Spleen (tissue), 7 donors: ENCODE measurements around the gene MRPL46.

Source experiments
- POLR2A ChIP-seq, 3 donors: fragments of 450-650 bp; IDR thresholded peaks; one replicate each; pipeline ENCODE4 v1.5.1; 2017; ENCODE audit warnings: antibody characterized with exemption in 3 of 3, mild to moderate bottlenecking in 1 of 3
- POLR2AphosphoS5 ChIP-seq, 3 donors: sonication (generic); formaldehyde crosslinking; IDR thresholded peaks; one replicate each; pipeline ENCODE4 v1.5.1; 2017; ENCODE audit warnings: antibody characterized with exemption in 3 of 3
- TF ChIP-seq, protein P1 (sequence below), 11 experiments: fragments of 200-600 bp in 7 of 11; fragments of 450-650 bp in 4 of 11; sonication (generic) in 4 of 11; IDR thresholded peaks in 8 of 11; conservative IDR thresholded peaks in 3 of 11; 1 replicate in 7 of 11; 2 replicates in 4 of 11; pipeline versions ENCODE4 v1.4.0 to v1.8.0; 2016 to 2021; ENCODE audit warnings: antibody characterized with exemption in 11 of 11, inconsistent platforms in 4 of 11, mild to moderate bottlenecking in 1 of 11
- donor health status: DM: no; HTN: no; CAD: no; lungs with moderate emphysema.
- donor health status: DM: no; HTN: no; CAD: no.
- donor health status: DM: no; HTN: no; CAD: no.

DNA sequence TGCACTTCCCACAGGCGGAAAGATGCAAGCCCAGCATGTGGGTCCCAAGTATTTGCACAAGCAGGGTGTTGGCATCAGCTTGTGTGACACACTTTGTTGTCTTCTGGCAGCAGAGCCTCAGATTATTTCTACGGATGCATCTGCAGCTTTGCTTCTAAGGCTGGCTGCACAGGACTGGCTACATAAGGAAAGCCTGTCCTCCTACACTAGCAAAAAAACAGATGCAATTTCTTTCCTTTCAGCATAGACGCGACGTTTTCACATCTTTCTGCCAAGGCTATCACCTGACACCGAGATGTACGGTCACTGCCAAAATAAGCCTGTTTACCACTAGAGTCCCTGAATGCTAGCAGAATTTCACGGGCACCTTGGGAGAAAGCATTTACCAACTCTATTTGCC, 13.8 kb upstream of the MRPL46 start:
- TF ChIP-seq POLR2A (IDR thresholded peaks at IDR 0.05) (no peak), POLR2AphosphoS5 (IDR thresholded peaks at IDR 0.05) (no peak)
- TF ChIP-seq, protein P1, sequence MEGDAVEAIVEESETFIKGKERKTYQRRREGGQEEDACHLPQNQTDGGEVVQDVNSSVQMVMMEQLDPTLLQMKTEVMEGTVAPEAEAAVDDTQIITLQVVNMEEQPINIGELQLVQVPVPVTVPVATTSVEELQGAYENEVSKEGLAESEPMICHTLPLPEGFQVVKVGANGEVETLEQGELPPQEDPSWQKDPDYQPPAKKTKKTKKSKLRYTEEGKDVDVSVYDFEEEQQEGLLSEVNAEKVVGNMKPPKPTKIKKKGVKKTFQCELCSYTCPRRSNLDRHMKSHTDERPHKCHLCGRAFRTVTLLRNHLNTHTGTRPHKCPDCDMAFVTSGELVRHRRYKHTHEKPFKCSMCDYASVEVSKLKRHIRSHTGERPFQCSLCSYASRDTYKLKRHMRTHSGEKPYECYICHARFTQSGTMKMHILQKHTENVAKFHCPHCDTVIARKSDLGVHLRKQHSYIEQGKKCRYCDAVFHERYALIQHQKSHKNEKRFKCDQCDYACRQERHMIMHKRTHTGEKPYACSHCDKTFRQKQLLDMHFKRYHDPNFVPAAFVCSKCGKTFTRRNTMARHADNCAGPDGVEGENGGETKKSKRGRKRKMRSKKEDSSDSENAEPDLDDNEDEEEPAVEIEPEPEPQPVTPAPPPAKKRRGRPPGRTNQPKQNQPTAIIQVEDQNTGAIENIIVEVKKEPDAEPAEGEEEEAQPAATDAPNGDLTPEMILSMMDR (IDR thresholded peaks at IDR 0.05 in 8 of 11, conservative IDR thresholded peaks at IDR 0.05 in 3 of 11): no peak
